Measurements from ENCODE around the gene NEU3.

GRCh38 chr11:75011872-75012271 lies 23.1 kb downstream of the NEU3 start:
- TF ChIP-seq CTCF (IDR thresholded peaks at IDR 0.05 in 4 of 5, conservative IDR thresholded peaks at IDR 0.05 in 1 of 5) (no peak), POLR2A (IDR thresholded peaks at IDR 0.05) (no peak)
